ENCODE measurements around the gene SOST. TPM values are rescaled to one million over a fixed set of nuclear protein-coding genes. Genes with fewer than 3 reads are reported as not detected.

The SOST gene
- total RNA-seq, 2 experiments from 2014 or later, result not detected

- intact Hi-C loops (cut with micrococcal nuclease), result no loop called here
- POLR2A ChIA-PET, result no interaction called here
- Mint-ChIP-seq H3K27me3 (no peaks in the 10 kb centered on the region), H3K36me3 (peaks cover 25% of the 10 kb centered on the region), H3K27ac (no peak overlapping the region), H3K9me3 (no peaks in the 10 kb centered on the region), H3K4me1 (ENCODE audit: low read depth) (peaks cover 2% of the 10 kb centered on the region), H3K4me3 (no peak overlapping the region)
- DNase-seq, result no peak
- CTCF ChIA-PET, result interaction anchor here (1.1 to 2.0 kb wide), 3 partner anchors 13 to 79 kb away, joined by 3 to 9 read pairs (median 8); no protein-coding TSS in a partner anchor
Observed at GRCh38 chr17:43772877-43773648, 14.5 kb upstream of the SOST start.

GRCh38 chr17:43771463-43771862, 12.9 kb upstream of the SOST start:
- Mint-ChIP-seq H3K36me3 (peaks cover 25% of the 10 kb centered on the region), H3K4me1 (ENCODE audit: low read depth) (no peaks in the 10 kb centered on the region), H3K4me3 (no peak overlapping the region), H3K27ac (no peak overlapping the region), H3K9me3 (no peaks in the 10 kb centered on the region), H3K27me3 (no peaks in the 10 kb centered on the region)
- DNase-seq, result no peak
- CTCF ChIA-PET, result no interaction called here
- intact Hi-C loops (cut with micrococcal nuclease), result no loop called here
- POLR2A ChIA-PET, result no interaction called here

GRCh38 chr17:43770957-43771356, 12.4 kb upstream of the SOST start:
- Mint-ChIP-seq H3K4me3 (no peak overlapping the region), H3K9me3 (no peaks in the 10 kb centered on the region), H3K27me3 (no peaks in the 10 kb centered on the region), H3K4me1 (ENCODE audit: low read depth) (no peaks in the 10 kb centered on the region), H3K27ac (no peak overlapping the region), H3K36me3 (peaks cover 25% of the 10 kb centered on the region)
- ChIA-PET POLR2A (no interaction called here), CTCF (interaction anchor here (2.1 kb wide), 1 partner anchor 10 kb away, joined by 11 read pairs; no protein-coding TSS in a partner anchor)
- DNase-seq, result no peak
- intact Hi-C loops (cut with micrococcal nuclease), result no loop called here

- Mint-ChIP-seq H3K27ac (no peak overlapping the region), H3K27me3 (no peaks in the 10 kb centered on the region), H3K4me3 (no peak overlapping the region), H3K4me1 (ENCODE audit: low read depth) (no peaks in the 10 kb centered on the region), H3K36me3 (peaks cover 23% of the 10 kb centered on the region), H3K9me3 (no peaks in the 10 kb centered on the region)
- no peak for DNase-seq
- POLR2A ChIA-PET, result no interaction called here
- intact Hi-C loops (cut with micrococcal nuclease), result no loop called here
- CTCF ChIA-PET, result interaction anchor here (1.0 to 2.1 kb wide), 2 partner anchors 9 to 12 kb away, joined by 3 to 11 read pairs; no protein-coding TSS in a partner anchor
Observed at GRCh38 chr17:43769859-43770258, 11.3 kb upstream of the SOST start.

GRCh38 chr17:43769426-43769825, 10.8 kb upstream of the SOST start:
- ChIA-PET CTCF (interaction anchor here (1.0 to 2.1 kb wide), 2 partner anchors 9 to 12 kb away, joined by 3 to 11 read pairs; no protein-coding TSS in a partner anchor), POLR2A (no interaction called here)
- peaks cover 23% of the 10 kb centered on the region for H3K36me3 Mint-ChIP-seq
- no peak for DNase-seq
- intact Hi-C loops (cut with micrococcal nuclease), result no loop called here
- H3K4me3 Mint-ChIP-seq, result no peak overlapping the region
- no peak overlapping the region for H3K27ac Mint-ChIP-seq
- no peaks in the 10 kb centered on the region for H3K4me1 Mint-ChIP-seq (ENCODE audit: low read depth)
- no peaks in the 10 kb centered on the region for H3K9me3 Mint-ChIP-seq
- H3K27me3 Mint-ChIP-seq, result no peaks in the 10 kb centered on the region

GRCh38 chr17:43768943-43769342, 10.4 kb upstream of the SOST start:
- H3K27ac Mint-ChIP-seq, result no peak overlapping the region
- intact Hi-C loops (cut with micrococcal nuclease), result no loop called here
- H3K36me3 Mint-ChIP-seq, result peaks cover 23% of the 10 kb centered on the region
- POLR2A ChIA-PET, result no interaction called here
- no peaks in the 10 kb centered on the region for H3K27me3 Mint-ChIP-seq
- H3K9me3 Mint-ChIP-seq, result no peaks in the 10 kb centered on the region
- CTCF ChIA-PET, result interaction anchor here (1.0 to 2.1 kb wide), 2 partner anchors 8 to 11 kb away, joined by 3 to 11 read pairs; no protein-coding TSS in a partner anchor
- no peak for DNase-seq
- no peaks in the 10 kb centered on the region for H3K4me1 Mint-ChIP-seq (ENCODE audit: low read depth)
- H3K4me3 Mint-ChIP-seq, result no peak overlapping the region

GRCh38 chr17:43768382-43768781, 9.8 kb upstream of the SOST start:
- H3K4me3 Mint-ChIP-seq, result no peak overlapping the region
- H3K9me3 Mint-ChIP-seq, result no peaks in the 10 kb centered on the region
- ChIA-PET CTCF (interaction anchor here (1.2 to 13.6 kb wide), 3 partner anchors 19 to 72 kb away, joined by 3 to 582 read pairs (median 11); no protein-coding TSS in a partner anchor), POLR2A (no interaction called here)
- no peak for DNase-seq
- H3K4me1 Mint-ChIP-seq (ENCODE audit: low read depth), result no peaks in the 10 kb centered on the region
- H3K36me3 Mint-ChIP-seq, result peaks cover 20% of the 10 kb centered on the region
- no peak overlapping the region for H3K27ac Mint-ChIP-seq
- H3K27me3 Mint-ChIP-seq, result no peaks in the 10 kb centered on the region
- intact Hi-C loops (cut with micrococcal nuclease), result no loop called here

GRCh38 chr17:43767713-43768059, 9.1 kb upstream of the SOST start:
- intact Hi-C loops (cut with micrococcal nuclease), result no loop called here
- Mint-ChIP-seq H3K9me3 (no peaks in the 10 kb centered on the region), H3K36me3 (peaks cover 17% of the 10 kb centered on the region), H3K4me3 (no peak overlapping the region), H3K4me1 (ENCODE audit: low read depth) (no peaks in the 10 kb centered on the region), H3K27ac (no peak overlapping the region), H3K27me3 (no peaks in the 10 kb centered on the region)
- POLR2A ChIA-PET, result no interaction called here
- CTCF ChIA-PET, result interaction anchor here (0.8 to 13.6 kb wide), 13 partner anchors 9 to 190 kb away, joined by 3 to 582 read pairs (median 14); partner anchors contain the start of genes CD300LG, CFAP97D1 and DUSP3
- DNase-seq, result no peak

GRCh38 chr17:43767053-43767712, 8.6 kb upstream of the SOST start:
- Mint-ChIP-seq H3K36me3 (peaks cover 12% of the 10 kb centered on the region), H3K4me1 (ENCODE audit: low read depth) (no peaks in the 10 kb centered on the region), H3K27ac (no peak overlapping the region), H3K27me3 (no peaks in the 10 kb centered on the region), H3K4me3 (no peak overlapping the region), H3K9me3 (no peaks in the 10 kb centered on the region)
- intact Hi-C loops (cut with micrococcal nuclease), result no loop called here
- POLR2A ChIA-PET, result interaction anchor here (1.0 kb wide), 1 partner anchor 10 kb away, joined by 4 read pairs; no protein-coding TSS in a partner anchor
- CTCF ChIA-PET, result interaction anchor here (0.6 to 13.6 kb wide), 24 partner anchors 10 to 283 kb away, joined by 3 to 582 read pairs (median 4); partner anchors contain the start of genes CD300LG, CFAP97D1, DHX8 and DUSP3
- DNase-seq, result no peak

GRCh38 chr17:43766413-43767052, 7.9 kb upstream of the SOST start:
- intact Hi-C loops (cut with micrococcal nuclease), result no loop called here
- DNase-seq, result peak; percentile 59
- Mint-ChIP-seq H3K9me3 (no peaks in the 10 kb centered on the region), H3K27me3 (no peaks in the 10 kb centered on the region), H3K36me3 (peaks cover 8% of the 10 kb centered on the region), H3K27ac (no peak overlapping the region), H3K4me3 (no peak overlapping the region), H3K4me1 (ENCODE audit: low read depth) (no peaks in the 10 kb centered on the region)
- ChIA-PET POLR2A (interaction anchor here (1.0 kb wide), 1 partner anchor 11 kb away, joined by 4 read pairs; no protein-coding TSS in a partner anchor), CTCF (interaction anchor here (0.6 to 13.6 kb wide), 39 partner anchors 10 to 283 kb away, joined by 3 to 582 read pairs (median 4); partner anchors contain the start of genes CD300LG, CFAP97D1, DHX8 and DUSP3)

- Mint-ChIP-seq H3K27me3 (peaks cover 23% of the 10 kb centered on the region), H3K9me3 (no peaks in the 10 kb centered on the region), H3K4me1 (ENCODE audit: low read depth) (no peaks in the 10 kb centered on the region), H3K36me3 (no peaks in the 10 kb centered on the region), H3K27ac (no peak overlapping the region), H3K4me3 (no peak overlapping the region)
- ChIA-PET CTCF (interaction anchor here (0.9 to 13.6 kb wide), 25 partner anchors 9 to 184 kb away, joined by 3 to 582 read pairs (median 6); partner anchors contain the start of gene CD300LG), POLR2A (interaction anchor here (0.7 to 1.0 kb wide), 2 partner anchors 65 to 66 kb away, joined by 3 read pairs; no protein-coding TSS in a partner anchor)
- peak; percentile 94 for DNase-seq
- intact Hi-C loops (cut with micrococcal nuclease), result loop anchor here (1.0 kb wide), 2 partner anchors 66 to 183 kb away; no protein-coding TSS in a partner anchor
Observed at GRCh38 chr17:43760254-43760852, 1.8 kb upstream of the SOST start.

Data from activated CD4-positive, alpha-beta memory T cell treated with anti-CD3 and anti-CD28 coated beads for 36 hours (primary cell).